ENCODE data around the gene SHISAL2A. TPM values are rescaled to one million over a fixed set of nuclear protein-coding genes. Genes with fewer than 3 reads are reported as not detected.

The SHISAL2A gene
- total and polyA plus RNA-seq, 3 experiments from 2014 or later, result 11.3 to 16.7 (median 15.7) TPM

Other genes with a start within 250 kb of the SHISAL2A start
- 10 to 100 TPM; 39.8 to 40.6 TPM for gene ORC1, start 228.7 kb upstream of the SHISAL2A start, total RNA-seq
- 0.55 TPM for gene ORC1, start 228.7 kb upstream of the SHISAL2A start, polyA plus RNA-seq
- gene PRPF38A, start 228.6 kb upstream of the SHISAL2A start, total RNA-seq, result 100 to 1,000 TPM; 123 to 126 TPM
- 46.4 TPM for gene PRPF38A, start 228.6 kb upstream of the SHISAL2A start, polyA plus RNA-seq
- 10 to 100 TPM; 54.1 to 63.1 TPM for gene TUT4, start 80.1 kb upstream of the SHISAL2A start, total RNA-seq
- gene TUT4, start 80.1 kb upstream of the SHISAL2A start, polyA plus RNA-seq, result 40.1 TPM
- gene GPX7, start 30.8 kb upstream of the SHISAL2A start, total RNA-seq, result 10 to 100 TPM; 29.9 to 30.0 TPM
- 31.9 TPM for gene GPX7, start 30.8 kb upstream of the SHISAL2A start, polyA plus RNA-seq
- 10 to 100 TPM; 39.8 to 41.2 TPM for gene COA7, start 65.2 kb downstream of the SHISAL2A start, total RNA-seq
- gene COA7, start 65.2 kb downstream of the SHISAL2A start, polyA plus RNA-seq, result 3.2 TPM
- gene ZYG11B, start 93.3 kb downstream of the SHISAL2A start, total RNA-seq, result 10 to 100 TPM; 11.2 to 11.9 TPM
- gene ZYG11B, start 93.3 kb downstream of the SHISAL2A start, polyA plus RNA-seq, result 11.5 TPM
- gene ZYG11A, start 209.6 kb downstream of the SHISAL2A start, total RNA-seq, result under 1 TPM; 0.04 to 0.07 TPM
- gene ZYG11A, start 209.6 kb downstream of the SHISAL2A start, polyA plus RNA-seq, result not detected

Measured in CD8-positive, alpha-beta memory T cell (primary cell).